GM19468 (cell line): Measurements from ENCODE around the gene TSPAN14.
"Not testable (repeated sequence)": the region's sequence is repeated elsewhere in the genome, so short reads cannot be mapped to it uniquely, and the experiment has no call there.

Experiments used
- ATAC-seq: cut with Tn5 transposase; IDR thresholded peaks from one replicate; pipeline ENCODE4 v1.9.1; 2021; ENCODE audit warnings: mild to moderate bottlenecking, moderate library complexity, moderate number of reproducible peaks; ENCODE audit not compliant: unreplicated experiment; ENCODE audit errors: extremely low read depth

The TSPAN14 gene, protein sequence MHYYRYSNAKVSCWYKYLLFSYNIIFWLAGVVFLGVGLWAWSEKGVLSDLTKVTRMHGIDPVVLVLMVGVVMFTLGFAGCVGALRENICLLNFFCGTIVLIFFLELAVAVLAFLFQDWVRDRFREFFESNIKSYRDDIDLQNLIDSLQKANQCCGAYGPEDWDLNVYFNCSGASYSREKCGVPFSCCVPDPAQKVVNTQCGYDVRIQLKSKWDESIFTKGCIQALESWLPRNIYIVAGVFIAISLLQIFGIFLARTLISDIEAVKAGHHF

DNA sequence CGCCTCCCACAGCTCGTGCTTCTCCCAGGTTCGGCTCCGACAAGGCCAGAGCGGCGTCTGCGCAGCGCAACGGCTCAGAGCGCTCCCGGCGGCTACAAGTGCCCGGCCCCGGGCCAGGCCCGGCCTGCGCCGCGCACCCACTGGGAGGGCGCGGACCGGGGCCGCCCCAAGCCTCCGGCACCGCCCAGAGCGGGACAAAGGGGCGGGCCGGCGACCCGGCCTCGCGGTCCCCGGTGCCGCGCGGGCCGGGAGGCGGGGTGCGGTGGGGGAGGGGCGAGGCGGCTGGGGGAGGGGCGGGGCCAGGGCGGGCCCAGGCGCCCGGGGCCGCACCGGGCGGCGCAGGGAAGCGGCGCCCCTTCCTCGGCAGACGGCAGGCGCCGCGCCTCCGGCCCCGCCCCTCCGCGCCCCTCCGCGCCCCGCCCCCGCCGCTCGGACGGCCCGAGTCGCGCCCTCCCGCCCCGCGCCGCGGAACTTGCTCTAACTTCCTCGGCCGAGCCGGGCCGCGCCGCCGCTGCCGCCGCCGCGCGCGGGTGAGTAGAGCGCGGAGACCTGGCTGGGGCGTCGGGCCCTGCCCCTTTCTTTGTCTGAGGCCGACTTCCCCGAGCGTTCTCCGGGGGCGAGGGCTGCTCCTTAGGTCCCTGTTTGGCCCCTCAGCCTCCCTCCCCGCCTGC lies at the start of gene TSPAN14:
TSPAN14 (plus strand) TSS at position 469 of the 671 bp plus-strand sequence. CDS start 34,924 bp downstream, outside the sequence.
- peak; percentile 67 for ATAC-seq

DNA sequence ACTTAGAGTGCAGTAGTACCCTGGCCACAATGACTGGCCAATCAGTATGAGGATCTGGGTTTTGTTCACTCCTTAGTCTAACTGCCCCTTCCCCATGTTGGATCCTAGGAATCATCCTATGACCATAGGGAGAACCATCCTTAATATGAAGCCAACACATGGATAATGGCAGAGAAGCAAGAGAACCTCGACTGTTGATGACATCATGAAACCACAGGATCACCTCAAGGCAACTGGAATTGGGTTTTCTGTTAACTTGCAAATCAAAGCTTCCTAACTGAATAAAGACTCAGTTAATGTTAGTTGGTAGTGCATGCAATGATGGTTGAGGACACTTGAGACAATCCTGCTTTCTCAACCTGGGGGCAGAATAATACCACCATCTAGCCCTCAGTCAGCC lies 49.1 kb upstream of the TSPAN14 start:
- no peak for ATAC-seq

DNA sequence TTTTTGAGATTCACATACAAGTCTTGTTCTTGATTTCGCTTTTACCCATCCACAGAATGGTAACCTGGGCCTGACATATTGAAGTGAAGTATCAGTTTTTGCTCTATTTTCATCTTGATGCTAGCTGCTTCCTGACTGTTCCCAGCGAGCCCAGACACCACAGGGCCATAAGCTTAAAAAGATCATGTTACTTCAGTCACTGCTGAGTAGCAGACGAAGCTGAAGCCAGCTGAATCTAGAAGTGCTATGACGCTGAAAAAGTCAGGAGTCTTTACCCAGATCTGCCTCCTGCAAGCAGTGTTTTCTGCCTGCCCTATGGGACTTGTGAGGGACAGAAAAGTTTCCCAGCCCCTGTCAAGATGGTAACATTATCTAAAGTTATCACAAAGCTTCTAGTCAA lies 48.5 kb upstream of the TSPAN14 start:
- no peak for ATAC-seq

DNA sequence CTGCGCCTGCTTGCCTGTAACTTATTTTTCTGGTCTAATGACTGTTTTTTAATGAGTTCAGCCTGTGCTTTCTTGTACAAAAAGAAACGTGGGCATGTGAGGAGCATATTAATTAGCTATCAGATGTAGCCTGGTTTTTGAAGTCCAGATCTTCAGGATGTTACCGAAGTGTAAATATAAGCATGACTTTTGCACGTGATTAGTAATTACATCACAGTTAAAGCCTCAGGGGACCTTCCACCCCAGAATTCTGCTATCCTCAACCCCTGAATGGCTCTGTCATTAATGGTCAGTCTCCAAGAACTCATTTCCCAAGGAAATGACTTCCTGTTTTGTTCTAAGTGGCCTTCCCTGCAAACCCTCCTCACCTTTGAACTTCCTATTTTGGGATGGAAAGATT lies 47.9 kb upstream of the TSPAN14 start:
- no peak for ATAC-seq

DNA sequence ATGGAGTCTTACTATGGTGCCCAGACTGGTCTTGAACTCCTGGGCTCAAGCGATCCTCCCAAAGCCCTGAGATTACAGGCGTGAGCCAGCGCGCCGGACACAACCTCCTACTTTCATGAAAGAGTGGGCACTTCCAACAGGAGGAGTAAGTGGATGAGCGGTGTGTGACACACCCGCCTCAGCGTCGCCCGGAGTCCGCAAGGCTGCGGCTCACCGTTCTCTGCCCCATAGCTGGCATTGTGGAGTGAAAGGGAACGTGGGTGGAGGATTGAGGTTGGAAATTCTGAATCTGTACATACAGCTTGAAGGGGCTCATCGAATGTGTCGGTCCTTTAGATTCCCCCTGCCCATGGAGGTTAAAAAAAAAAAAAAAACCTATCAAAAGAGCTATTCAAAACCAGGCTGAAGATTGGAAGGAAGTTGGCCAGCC lies 46.3 kb upstream of the TSPAN14 start:
- no peak for ATAC-seq

DNA sequence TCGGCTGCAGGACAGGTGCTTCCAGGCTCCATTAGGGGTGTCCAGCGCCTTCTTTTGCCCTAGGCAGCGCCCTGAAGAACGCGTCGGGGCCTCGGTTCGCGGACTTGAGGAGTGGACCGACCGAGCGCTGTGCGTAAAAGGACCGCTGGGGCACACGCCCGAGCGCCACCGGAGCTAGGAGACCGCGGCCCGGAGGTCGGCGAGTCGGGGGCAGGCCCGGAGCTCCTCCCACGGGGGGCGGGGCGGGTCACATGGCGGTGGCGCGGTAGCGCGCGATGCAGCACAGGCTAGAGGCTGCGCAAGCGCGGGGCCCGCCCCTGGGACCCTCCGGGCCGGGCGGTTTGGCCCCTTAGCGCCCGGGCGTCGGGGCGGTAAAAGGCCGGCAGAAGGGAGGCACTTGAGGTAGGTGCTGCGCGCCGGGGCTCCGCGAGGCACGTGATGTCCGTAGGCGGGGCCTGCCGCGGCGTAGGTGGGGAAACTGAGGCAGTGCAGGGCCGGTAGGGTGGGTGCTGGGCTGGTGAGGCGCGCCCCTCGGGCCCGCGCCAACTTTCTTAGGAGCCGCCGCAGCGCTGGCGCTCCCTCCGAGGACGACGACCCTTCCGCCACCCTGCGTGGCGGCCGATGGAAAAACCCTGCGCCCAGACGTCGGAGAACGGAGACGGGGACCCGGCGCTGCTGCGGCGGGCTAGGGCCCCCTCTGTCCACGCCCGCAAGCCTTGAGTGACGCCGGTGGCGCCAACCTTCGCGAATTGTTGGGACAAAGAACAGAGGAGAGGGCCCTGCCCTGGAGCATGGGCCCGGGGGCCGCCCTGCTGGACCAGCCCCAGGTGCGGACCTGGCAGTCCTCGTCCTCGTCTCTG lies 45.6 kb upstream of the TSPAN14 start, which contains the start of gene PRXL2A:
PRXL2A (plus strand) TSS at position 310 of the 860 bp plus-strand sequence. CDS start 11,917 bp downstream, outside the sequence.
- peak; percentile 82 for ATAC-seq

DNA sequence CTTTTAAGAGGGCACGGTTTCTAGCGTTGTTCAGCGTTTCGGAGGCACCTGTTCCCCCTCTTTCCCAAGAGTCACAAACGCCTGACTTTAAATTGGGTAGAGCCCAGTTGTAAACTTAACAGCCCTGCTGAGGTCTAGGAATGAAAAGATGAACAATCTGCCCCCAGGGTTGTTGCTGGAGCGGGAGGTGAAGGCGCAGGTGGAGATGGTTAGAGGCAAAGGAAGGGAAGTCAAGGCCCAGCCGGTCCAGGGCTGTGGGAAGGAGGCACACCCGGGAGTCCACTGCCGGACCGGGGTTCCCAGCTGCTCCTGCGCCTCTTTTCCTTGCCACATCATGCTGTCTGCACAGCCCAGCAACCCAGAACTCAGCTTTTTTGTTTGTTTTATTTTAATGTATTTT lies 45.0 kb upstream of the TSPAN14 start:
- no peak for ATAC-seq

DNA sequence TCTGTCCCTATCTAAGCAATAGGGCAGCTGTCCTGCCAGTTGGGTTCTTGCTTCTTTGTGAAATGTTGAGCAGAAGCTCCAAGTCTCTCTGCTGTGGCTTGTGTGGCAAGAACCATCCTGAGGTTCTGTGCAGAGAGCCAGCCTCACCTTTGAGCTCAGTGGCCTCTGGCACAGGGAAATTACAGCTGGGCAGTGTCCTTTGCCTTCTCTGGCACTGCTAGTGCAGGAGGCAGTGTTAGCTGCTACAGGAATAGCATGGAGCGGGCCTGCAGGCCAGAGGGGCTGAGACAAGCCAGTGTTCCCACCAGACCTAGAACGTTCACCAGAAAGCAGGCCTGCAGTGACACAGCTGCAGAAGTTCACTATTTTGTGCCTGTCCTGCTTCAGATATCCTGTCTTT lies 44.0 kb upstream of the TSPAN14 start:
- ATAC-seq = no peak

DNA sequence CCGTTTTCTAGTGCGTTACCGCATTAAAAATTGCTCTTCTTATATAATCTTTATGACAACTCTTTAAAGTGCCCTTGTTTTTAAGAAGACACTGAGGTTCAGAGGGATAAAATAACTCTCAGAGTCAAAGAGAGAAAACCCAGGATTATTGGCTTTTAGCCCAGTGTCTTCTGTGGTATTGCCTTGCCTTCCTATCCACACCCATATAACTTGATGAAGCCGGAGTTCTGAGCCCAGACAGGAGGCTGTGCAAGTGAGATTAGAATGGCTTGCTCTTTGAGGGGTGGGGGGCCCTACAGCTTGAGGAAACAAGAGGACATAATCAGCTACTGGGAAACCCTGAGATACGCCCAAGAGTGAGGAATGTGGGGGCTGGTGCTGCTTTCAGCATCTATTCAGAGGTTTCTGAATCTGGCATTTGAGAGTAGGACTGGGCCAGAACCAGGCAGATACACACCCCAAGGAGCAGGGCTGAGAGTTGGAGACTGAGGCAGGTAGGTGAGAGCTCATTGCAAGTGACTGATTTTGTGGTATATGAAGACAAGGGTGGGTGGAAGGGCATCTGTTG lies 43.4 kb upstream of the TSPAN14 start:
- no peak for ATAC-seq

DNA sequence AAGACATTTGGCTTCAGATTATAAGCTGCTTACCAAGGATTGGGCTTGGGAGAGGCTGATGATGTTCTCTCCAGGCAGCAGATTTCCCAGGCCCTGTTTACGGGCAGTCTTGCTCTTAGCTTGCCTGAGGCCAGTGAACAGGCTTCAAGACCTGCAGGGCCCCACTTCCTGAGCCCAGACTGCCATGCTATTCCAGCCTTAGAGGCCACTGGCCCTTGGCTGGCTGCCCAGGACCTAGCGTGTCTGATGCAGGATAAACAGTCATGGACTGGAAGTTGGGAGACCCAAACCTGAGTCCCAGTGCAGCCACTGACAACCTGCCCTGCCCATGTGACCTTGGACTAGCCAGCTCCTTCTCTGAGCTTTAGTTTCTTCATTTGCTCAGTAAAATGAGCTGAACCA lies 42.8 kb upstream of the TSPAN14 start:
- ATAC-seq = no peak

DNA sequence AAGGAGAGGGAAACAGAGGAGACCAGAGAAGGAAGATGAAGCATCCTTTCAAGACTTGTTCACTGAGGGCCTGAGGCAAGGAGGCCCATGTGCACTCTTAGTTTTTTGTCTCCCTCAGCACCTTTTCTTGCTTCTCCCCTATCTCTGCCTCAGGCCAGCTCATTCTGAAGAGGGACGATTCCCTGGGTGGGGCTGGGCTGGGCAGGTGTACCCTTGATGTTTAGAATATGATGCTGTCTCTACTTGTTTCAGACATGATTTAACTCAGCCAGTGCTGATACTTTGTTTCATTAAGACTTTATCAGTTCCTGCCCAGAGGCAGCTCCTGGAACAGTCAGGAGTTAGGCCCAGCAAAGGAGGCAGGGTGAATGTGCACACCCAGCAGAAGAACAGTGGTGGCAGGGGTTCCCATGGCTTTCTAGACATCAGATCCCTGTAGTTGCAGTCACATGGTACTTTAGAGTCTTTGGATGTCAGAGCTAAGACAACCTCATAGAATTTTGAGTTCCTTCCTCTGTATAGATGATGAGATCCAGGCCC lies 42.4 kb upstream of the TSPAN14 start:
- no peak for ATAC-seq

DNA sequence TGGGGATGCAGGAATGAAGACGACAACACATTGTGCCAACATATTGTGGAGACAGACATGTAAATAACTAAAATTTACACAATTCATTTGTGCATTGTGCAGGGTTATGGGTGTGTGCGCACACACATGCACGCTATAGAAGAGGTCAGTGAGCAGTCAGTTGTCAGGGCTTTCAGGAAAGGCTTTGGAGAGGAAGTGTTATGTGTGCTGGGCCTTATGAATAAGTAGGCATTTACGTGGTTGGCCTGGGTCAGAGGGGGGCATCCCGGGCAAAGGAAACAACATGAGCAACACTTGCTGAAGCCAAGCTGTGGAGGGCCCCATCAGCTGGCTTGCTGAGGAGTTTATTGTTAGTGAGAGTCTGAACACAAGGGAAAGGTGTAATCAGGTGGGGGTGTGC lies 41.6 kb upstream of the TSPAN14 start:
- ATAC-seq = no peak

DNA sequence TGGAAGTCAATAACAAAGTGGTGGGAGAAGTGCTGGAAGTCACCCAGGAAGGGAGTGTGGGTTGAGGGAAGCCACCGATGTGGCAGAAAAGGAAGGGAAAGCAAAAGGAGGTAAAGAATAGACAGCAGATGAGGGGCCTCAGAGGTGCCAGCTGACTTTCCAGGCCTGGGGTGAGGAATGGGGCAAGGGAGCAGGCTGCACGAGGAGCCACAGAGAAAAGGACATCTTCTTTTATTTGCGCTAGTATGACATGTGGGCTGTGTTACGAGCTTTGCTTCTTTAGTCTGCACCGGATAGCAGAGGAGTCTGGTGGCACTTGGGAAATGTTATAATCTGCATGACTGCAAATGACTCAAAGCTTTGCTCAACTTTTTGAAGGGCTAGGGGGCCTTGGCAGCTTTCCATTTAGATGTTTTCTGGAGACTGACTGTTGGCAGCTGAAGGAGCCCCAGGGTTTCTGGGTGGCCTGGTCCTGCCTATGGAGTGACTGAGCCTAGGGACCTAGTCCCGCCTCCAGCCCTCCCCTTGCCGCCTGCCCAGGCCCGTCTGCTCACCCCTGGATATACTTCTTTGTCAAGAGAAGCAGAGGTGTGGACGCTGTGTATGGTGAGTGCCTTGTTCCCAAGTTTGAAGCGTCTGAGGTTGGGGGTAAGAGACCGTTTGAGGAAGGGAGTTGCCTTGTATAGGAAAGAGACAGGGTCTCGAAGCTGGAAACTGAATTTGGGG lies 40.7 kb upstream of the TSPAN14 start:
- ATAC-seq = no peak

DNA sequence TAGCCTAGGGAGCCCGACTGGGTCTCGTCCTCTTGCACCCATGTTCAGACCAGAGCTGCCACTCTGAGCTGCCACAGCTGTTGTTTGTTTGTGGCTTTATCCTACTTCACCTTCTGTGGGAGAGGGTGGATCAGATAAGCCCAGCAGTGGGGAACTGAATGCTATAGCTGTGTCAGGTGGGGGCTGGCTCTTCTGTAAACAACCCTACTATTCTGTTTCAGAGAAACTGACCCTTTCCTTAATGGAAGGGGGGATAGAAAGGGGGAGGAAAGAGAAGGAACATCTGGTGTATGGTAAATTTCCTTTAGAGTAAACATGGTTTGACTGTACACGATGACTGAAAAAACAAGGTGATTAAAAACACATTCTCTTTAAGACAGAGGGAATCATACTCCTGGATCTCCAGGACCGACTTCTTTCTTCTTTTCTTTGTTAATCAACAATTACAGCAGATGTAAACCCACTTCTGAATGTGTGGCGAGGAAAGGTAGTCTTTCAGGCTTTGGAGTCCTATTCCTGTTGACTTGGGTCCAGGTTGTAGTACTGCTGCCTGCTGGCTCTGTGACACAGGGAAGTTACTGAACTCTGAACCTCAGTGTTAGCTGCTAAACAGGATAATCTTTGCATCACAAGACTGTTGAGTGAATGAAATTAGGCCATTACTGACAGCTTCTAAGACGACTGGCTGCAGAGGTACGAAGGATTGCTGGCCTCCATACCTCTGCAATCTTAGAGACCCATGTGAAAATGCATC lies 39.8 kb upstream of the TSPAN14 start:
- no peak for ATAC-seq

DNA sequence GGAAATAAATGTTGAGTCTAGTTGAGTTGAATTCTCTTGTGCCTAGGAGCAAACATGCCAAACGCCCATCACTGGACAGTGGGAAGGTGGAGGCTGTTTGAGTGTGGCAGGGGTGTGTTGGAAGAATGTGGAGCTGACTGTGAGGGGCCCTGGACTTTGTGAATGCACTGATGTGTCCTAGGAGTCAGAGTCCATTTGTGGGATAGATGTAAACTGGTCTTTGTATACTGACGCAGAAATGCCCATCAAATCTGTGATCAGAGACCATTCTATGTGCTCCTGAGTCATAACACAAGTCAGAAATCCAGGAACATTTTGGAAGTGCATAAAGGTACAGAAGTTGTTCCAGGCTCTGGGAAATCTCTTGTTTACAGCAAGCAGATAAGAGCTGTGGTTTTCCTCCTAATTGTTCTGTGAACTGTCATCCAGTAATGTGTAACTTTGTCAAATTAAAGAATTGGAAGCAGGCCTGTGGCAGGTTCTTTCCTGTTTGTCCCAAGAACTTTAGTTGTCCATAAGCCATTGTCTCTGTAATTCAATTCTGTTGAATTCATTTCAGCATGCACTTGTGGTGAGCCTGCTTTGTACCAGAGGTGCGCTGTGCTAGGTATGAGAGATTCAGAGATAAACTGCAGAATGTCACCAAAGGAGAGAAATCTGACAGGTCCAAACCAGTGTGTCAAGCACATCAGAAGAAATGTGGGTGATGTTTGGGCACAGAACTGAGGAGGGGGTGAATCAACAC lies 38.2 kb upstream of the TSPAN14 start:
- ATAC-seq = no peak

DNA sequence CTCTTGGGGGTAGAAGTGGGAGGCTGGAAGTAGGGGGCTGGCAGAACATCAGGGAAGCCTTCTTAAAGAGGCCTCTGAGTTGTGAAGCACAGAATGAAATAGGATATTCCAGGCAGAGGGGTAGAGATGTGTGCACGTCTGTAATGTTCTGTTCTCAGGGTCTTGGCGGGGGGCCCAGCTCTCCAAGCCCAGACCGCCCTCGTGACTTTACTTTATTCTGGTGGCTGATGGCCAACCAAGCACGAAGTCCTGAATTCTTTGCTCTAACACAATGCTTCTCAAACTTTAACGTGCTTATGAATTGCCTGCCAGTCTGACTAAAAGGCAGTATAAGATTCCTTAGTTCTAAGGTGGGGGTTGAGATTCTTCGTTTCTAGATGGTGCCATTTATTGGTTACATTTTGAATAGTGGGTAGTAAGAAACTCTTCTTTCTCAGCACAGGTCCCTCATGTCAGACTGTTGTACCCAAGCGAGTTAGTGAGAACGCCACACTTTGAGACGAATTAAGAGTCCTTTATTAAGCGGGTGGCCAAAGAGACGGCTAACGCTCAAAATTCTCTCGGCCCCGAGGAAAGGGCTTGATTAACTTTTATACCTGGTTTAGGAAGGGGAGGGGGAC lies 37.5 kb upstream of the TSPAN14 start:
- ATAC-seq = no peak

DNA sequence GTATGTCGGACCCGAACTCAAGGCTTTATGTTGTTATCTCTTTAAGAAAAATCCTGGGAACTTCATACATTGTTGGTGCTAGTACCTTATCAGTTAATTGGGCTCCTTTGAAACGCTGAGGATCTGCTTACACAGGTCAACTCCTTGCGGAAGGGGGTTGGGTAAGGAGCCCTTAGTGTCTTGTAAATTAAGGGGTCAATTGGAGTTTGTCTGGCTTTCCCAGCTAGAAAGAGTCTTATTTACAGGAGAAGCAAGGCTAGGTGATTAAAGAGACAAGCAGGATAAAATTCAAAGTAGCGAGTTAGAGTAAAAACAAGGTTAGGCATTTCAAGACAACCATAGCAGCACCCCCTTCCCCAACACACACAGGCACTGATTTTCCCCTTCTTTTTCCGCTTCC lies 36.9 kb upstream of the TSPAN14 start:
- ATAC-seq = not testable (repeated sequence)
